ENCODE measurements around the gene CDH4.

- TF ChIP-seq REST (IDR thresholded peaks at IDR 0.05; ENCODE audit: low read depth) = no peak
- TF ChIP-seq EP300 (IDR thresholded peaks at IDR 0.05; ENCODE audit: borderline replicate concordance) = no peak
- TF ChIP-seq TCF12 (IDR thresholded peaks at IDR 0.05; ENCODE audit: low read depth) = no peak
- no peak for TF ChIP-seq NFIC (IDR thresholded peaks at IDR 0.05)
- TF ChIP-seq YY1 (IDR thresholded peaks at IDR 0.05; ENCODE audit: low read depth) = no peak
- no peak for TF ChIP-seq CEBPB (IDR thresholded peaks at IDR 0.05)
- TF ChIP-seq RAD21 (IDR thresholded peaks at IDR 0.05; ENCODE audit: low read depth) = no peak
- no peak for TF ChIP-seq TAF1 (IDR thresholded peaks at IDR 0.05; ENCODE audit: low read depth)
These were observed 511.8 kb downstream of the CDH4 start for GRCh38 chr20:61763740-61764400.

All from Ishikawa (cell line).